WERI-Rb-1 (cell line): ENCODE results near the gene GSTCD.

Experiments used
- DNase-seq: peaks from one replicate; pipeline ENCODE4 v3.0.0-alpha.2; 2020
- H3K27ac ChIP-seq: fragments of 250-450 bp; sonication (Bioruptor Pico); 2 replicates; pipeline ENCODE4 v1.5.1; 2020; ENCODE audit warnings: mild to moderate bottlenecking, moderate library complexity
- H3K27me3 ChIP-seq: fragments of 250-450 bp; sonication (Bioruptor Pico); 2 replicates; pipeline ENCODE4 v1.5.1; 2021; ENCODE audit warnings: mild to moderate bottlenecking, low read depth, moderate library complexity; ENCODE audit not compliant: insufficient read depth, severe bottlenecking
- H3K36me3 ChIP-seq: fragments of 250-450 bp; sonication (Bioruptor Pico); 2 replicates; pipeline ENCODE4 v1.5.1; 2020; ENCODE audit warnings: mild to moderate bottlenecking, moderate library complexity
- H3K4me3 ChIP-seq: 2 replicates; pipeline ENCODE4 v1.5.1; 2011; ENCODE audit warnings: low read depth, mild to moderate bottlenecking, control low read depth, low read length
- H3K9me3 ChIP-seq: fragments of 250-450 bp; sonication (Bioruptor Pico); 2 replicates; pipeline ENCODE4 v1.5.1; 2021; ENCODE audit warnings: mild to moderate bottlenecking, moderate library complexity; ENCODE audit not compliant: severe bottlenecking
- CTCF ChIP-seq: IDR thresholded peaks from 2 replicates; pipeline ENCODE4 v1.5.1; 2011; ENCODE audit warnings: low read depth, mild to moderate bottlenecking, control low read depth, inconsistent platforms, low read length

Gene GSTCD

GRCh38 chr4:105870963-105871362 is 162.4 kb downstream of the GSTCD start:
- Histone ChIP-seq H3K4me3 (no peak overlapping the region), H3K36me3 (no peaks in the 10 kb centered on the region), H3K27ac (no peak overlapping the region), H3K27me3 (no peaks in the 10 kb centered on the region), H3K9me3 (no peaks in the 10 kb centered on the region)
- no peak for DNase-seq
- no peak for TF ChIP-seq CTCF

- Histone ChIP-seq H3K4me3 (no peak overlapping the region), H3K27ac (no peak overlapping the region), H3K36me3 (no peaks in the 10 kb centered on the region), H3K9me3 (no peaks in the 10 kb centered on the region), H3K27me3 (no peaks in the 10 kb centered on the region)
- DNase-seq, result no peak
- no peak for TF ChIP-seq CTCF
Measured at GRCh38 chr4:105871997-105872396, 163.4 kb downstream of the GSTCD start.

- TF ChIP-seq CTCF, result no peak
- H3K36me3 ChIP-seq, result no peaks in the 10 kb centered on the region
- no peak overlapping the region for H3K27ac ChIP-seq
- DNase-seq, result no peak
- no peaks in the 10 kb centered on the region for H3K9me3 ChIP-seq
- no peaks in the 10 kb centered on the region for H3K27me3 ChIP-seq
- no peak overlapping the region for H3K4me3 ChIP-seq
Measured at GRCh38 chr4:105875233-105875632, 166.6 kb downstream of the GSTCD start.

GRCh38 chr4:105878668-105879067 is 170.1 kb downstream of the GSTCD start:
- DNase-seq, result no peak
- no peaks in the 10 kb centered on the region for H3K36me3 ChIP-seq
- no peaks in the 10 kb centered on the region for H3K27me3 ChIP-seq
- TF ChIP-seq CTCF, result no peak
- no peak overlapping the region for H3K27ac ChIP-seq
- no peaks in the 10 kb centered on the region for H3K9me3 ChIP-seq
- H3K4me3 ChIP-seq, result no peak overlapping the region

GRCh38 chr4:105887508-105887907 is 178.9 kb downstream of the GSTCD start:
- Histone ChIP-seq H3K27me3 (no peaks in the 10 kb centered on the region), H3K9me3 (peaks cover 3% of the 10 kb centered on the region), H3K4me3 (no peak overlapping the region), H3K36me3 (no peaks in the 10 kb centered on the region), H3K27ac (no peak overlapping the region)
- TF ChIP-seq CTCF, result no peak
- no peak for DNase-seq
